ENCODE measurements around the gene FGD5.

The FGD5 gene

DNA sequence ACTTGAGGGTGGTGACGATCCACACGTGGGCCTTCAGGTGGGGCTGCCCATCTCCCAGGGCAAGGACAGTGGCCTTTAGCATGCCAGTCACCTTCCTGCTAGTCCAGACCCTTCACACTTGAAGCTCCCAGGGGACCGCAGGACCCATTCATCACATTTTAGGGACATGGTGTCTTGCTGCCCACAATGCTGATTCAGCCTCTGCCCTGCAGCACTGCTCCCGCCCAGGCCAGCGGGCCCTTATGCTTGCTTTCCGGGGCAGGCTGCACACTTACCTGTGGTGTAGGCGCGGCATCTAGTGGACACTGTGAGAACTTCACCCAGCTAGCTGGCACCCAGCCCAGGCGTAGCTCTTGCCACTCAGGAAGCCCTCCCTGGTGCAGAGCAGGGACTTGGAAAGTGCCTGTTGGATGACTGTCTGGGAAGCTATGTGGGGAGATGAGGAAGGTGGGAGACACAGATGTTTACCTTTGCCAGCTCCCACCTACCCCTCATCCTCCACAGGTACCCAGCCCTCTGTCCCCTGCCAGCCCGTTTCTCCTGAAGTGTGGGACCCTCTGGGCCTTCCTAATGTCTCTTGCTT, 102.4 kb downstream of the FGD5 start:
- H3K4me3 ChIP-seq (replicated peaks in 1 of 2; ENCODE audit: low read depth in 2 of 2, low read length in 2 of 2): no peak overlapping the region
- TF ChIP-seq, protein P1, sequence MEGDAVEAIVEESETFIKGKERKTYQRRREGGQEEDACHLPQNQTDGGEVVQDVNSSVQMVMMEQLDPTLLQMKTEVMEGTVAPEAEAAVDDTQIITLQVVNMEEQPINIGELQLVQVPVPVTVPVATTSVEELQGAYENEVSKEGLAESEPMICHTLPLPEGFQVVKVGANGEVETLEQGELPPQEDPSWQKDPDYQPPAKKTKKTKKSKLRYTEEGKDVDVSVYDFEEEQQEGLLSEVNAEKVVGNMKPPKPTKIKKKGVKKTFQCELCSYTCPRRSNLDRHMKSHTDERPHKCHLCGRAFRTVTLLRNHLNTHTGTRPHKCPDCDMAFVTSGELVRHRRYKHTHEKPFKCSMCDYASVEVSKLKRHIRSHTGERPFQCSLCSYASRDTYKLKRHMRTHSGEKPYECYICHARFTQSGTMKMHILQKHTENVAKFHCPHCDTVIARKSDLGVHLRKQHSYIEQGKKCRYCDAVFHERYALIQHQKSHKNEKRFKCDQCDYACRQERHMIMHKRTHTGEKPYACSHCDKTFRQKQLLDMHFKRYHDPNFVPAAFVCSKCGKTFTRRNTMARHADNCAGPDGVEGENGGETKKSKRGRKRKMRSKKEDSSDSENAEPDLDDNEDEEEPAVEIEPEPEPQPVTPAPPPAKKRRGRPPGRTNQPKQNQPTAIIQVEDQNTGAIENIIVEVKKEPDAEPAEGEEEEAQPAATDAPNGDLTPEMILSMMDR (IDR thresholded peaks at IDR 0.05; ENCODE audit: low read depth, low read length): peak; percentile 94

DNA sequence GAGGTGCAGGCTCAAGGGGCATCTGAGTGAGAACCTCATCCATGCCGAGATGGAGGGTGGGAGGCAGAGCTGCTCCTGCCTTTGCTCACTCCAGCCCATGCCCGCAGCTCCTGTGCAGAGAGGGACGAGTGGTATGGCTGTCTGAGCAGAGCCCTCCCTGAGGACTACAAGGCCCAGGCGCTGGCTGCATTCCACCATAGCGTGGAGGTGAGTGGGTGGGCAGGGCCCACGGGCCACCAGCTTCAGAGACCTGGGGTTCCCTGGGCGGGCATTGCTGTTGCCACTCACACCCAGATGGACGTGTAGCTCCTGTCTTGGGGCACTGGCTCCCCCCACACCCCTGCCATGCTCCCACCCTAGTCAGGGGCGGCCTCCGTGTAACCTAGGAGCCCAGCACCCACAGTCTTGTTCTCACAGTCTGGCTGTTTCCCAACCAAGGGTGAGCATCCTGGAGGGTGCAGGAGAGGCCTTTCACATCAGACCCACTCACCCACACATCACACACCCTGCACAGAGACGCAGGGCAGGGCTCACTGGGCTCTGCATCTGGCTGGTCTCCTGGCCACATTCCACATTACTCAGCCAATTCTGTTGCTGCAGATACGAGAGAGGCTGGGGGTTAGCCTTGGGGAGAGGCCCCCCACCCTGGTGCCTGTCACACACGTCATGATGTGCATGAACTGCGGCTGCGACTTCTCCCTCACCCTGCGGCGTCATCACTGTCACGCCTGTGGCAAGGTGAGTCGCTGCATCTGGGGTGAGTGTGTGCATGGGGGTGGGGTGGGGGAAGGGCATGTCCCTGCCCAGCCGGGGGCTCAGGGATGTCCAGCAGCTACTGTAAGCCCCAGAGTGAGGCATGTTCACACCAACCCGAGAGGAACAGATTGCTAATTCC, 103.3 kb downstream of the FGD5 start:
- peak in 1 of 2 donors; percentile 3 for DNase-seq (ENCODE audit: low read depth in 2 of 2)

More for the DNA sequence above, 102.4 kb downstream of the FGD5 start:
- DNase-seq (ENCODE audit: low read depth in 2 of 2): peak; percentile 91 to 94

GRCh38 chr3:14922863-14923262, 104.1 kb downstream of the FGD5 start:
- H3K4me3 ChIP-seq (replicated peaks in 1 of 2; ENCODE audit: low read depth in 2 of 2, low read length in 2 of 2): no peak overlapping the region
- DNase-seq (ENCODE audit: low read depth in 2 of 2): no peak
- TF ChIP-seq, protein P1 (IDR thresholded peaks at IDR 0.05; ENCODE audit: low read depth, low read length): no peak

More for the DNA sequence above, 103.3 kb downstream of the FGD5 start:
- TF ChIP-seq, protein P1 (IDR thresholded peaks at IDR 0.05; ENCODE audit: low read depth, low read length): no peak
- H3K4me3 ChIP-seq (replicated peaks in 1 of 2; ENCODE audit: low read depth in 2 of 2, low read length in 2 of 2): no peak overlapping the region

- no peak overlapping the region for H3K4me3 ChIP-seq (replicated peaks in 1 of 2; ENCODE audit: low read depth in 2 of 2, low read length in 2 of 2)
- TF ChIP-seq, protein P1 (IDR thresholded peaks at IDR 0.05; ENCODE audit: low read depth, low read length): no peak
- no peak for DNase-seq (ENCODE audit: low read depth in 2 of 2)
Measured at GRCh38 chr3:14923476-14923875, 104.7 kb downstream of the FGD5 start.

- no peak overlapping the region for H3K4me3 ChIP-seq (replicated peaks in 1 of 2; ENCODE audit: low read depth in 2 of 2, low read length in 2 of 2)
- TF ChIP-seq, protein P1 (IDR thresholded peaks at IDR 0.05; ENCODE audit: low read depth, low read length): peak; percentile 68
- DNase-seq (ENCODE audit: low read depth in 2 of 2): peak; percentile 80 to 81
Measured at GRCh38 chr3:14925729-14926591, 107.2 kb downstream of the FGD5 start.

- TF ChIP-seq, protein P1 (IDR thresholded peaks at IDR 0.05; ENCODE audit: low read depth, low read length): no peak
- no peak overlapping the region for H3K4me3 ChIP-seq (replicated peaks in 1 of 2; ENCODE audit: low read depth in 2 of 2, low read length in 2 of 2)
- no peak for DNase-seq (ENCODE audit: low read depth in 2 of 2)
Measured at GRCh38 chr3:14926592-14926991, 107.8 kb downstream of the FGD5 start.
